ENCODE measurements around the gene L3MBTL4. TPM values are rescaled to one million over a fixed set of nuclear protein-coding genes. Genes with fewer than 3 reads are reported as not detected.

L3MBTL4 gene
- total and polyA plus RNA-seq, 10 of the 15 experiments (the other 5 are each of a cell fraction or from before 2014, with no cell fraction given) = 1.3 to 8.7 (median 3.8) TPM

DNA sequence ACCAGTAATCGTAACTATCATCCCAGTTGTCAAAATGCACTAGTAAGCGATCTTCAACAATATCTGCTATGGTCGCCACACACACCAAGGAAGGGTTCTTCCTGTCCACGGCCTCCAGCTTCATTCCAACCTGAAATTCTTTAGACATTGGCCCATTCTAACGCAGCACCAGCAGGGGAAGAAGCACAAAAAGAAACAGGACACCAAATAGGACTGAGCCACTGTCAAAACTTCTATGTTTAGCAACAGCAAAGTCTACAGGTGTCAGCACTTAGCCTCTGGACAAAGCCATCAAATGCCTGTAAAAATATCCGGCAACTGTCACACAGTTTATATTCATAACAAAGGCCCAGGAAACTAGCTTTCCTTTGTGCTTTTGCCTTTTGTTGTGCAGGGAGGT lies 175.0 kb downstream of the L3MBTL4 start:
- Histone ChIP-seq H3K4me2 (ENCODE audit: control insufficient read depth, insufficient read depth) (no peak overlapping the region), H3K4me3 (no peak overlapping the region), H4K20me1 (ENCODE audit: control insufficient read depth, insufficient read depth) (no peaks in the 10 kb centered on the region), H3K36me3 (ENCODE audit: control insufficient read depth in 2 of 2, insufficient read depth in 2 of 2, low read length in 1 of 2) (no peaks in the 10 kb centered on the region), H3K27me3 (replicated peaks in 1 of 2; ENCODE audit: control insufficient read depth in 2 of 2, insufficient read depth in 2 of 2, low read length in 1 of 2) (no peaks in the 10 kb centered on the region), H3K9ac (ENCODE audit: control insufficient read depth, insufficient read depth, low read length) (no peak overlapping the region), H3K79me2 (ENCODE audit: control insufficient read depth, insufficient read depth, low read length) (no peaks in the 10 kb centered on the region), H2AFZ (ENCODE audit: control insufficient read depth, low read depth, low read length) (no peak overlapping the region), H3K9me3 (replicated peaks; ENCODE audit: control insufficient read depth, insufficient read depth, low read length) (no peaks in the 10 kb centered on the region; the same call in 2 of the 3 replicates), H3K4me1 (ENCODE audit: control insufficient read depth, insufficient read depth, low read length) (no peaks in the 10 kb centered on the region), H3K27ac (ENCODE audit: control insufficient read depth, insufficient read depth) (no peak overlapping the region)
- 58% methylated on average over 6 of the region's 6 CpGs for whole genome bisulfite sequencing (ENCODE audit: insufficient coverage, insufficient replicate concordance, low lambda C conversion rate, missing lambda C conversion rate)
- no peak for ATAC-seq
- in situ Hi-C loops (cut with MboI) = no loop called here
- DNase-seq (ENCODE audit: low read depth, low spot score) = no peak
- RAD21 ChIA-PET (ENCODE audit: unreplicated experiment) = no interaction called here
- SMC1A ChIA-PET (ENCODE audit: uncharacterized antibody, unreplicated experiment) = interaction anchor here (1.6 kb wide), 1 partner anchor 14 kb away, joined by 4 read pairs; no protein-coding TSS in a partner anchor
- no TSS peak for BruUV-seq (replicated peaks)
- CTCF ChIA-PET = no interaction called here
- intact Hi-C loops (cut with micrococcal nuclease; ENCODE audit: unreplicated experiment) = loop anchor here (10.0 kb wide), 1 partner anchor 65 kb away; no protein-coding TSS in a partner anchor
- POLR2A ChIA-PET = no interaction called here
- TF ChIP-seq, protein P1, sequence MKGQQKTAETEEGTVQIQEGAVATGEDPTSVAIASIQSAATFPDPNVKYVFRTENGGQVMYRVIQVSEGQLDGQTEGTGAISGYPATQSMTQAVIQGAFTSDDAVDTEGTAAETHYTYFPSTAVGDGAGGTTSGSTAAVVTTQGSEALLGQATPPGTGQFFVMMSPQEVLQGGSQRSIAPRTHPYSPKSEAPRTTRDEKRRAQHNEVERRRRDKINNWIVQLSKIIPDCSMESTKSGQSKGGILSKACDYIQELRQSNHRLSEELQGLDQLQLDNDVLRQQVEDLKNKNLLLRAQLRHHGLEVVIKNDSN (IDR thresholded peaks at IDR 0.05; ENCODE audit: borderline replicate concordance, extremely low read length, insufficient read depth, low read depth, low read length) = no peak
- TF ChIP-seq NFYB (IDR thresholded peaks at IDR 0.05; ENCODE audit: insufficient read depth, low read depth, low read length) (no peak), CREM (IDR thresholded peaks at IDR 0.05; ENCODE audit: low read depth) (no peak)
- TF ChIP-seq, protein P2, sequence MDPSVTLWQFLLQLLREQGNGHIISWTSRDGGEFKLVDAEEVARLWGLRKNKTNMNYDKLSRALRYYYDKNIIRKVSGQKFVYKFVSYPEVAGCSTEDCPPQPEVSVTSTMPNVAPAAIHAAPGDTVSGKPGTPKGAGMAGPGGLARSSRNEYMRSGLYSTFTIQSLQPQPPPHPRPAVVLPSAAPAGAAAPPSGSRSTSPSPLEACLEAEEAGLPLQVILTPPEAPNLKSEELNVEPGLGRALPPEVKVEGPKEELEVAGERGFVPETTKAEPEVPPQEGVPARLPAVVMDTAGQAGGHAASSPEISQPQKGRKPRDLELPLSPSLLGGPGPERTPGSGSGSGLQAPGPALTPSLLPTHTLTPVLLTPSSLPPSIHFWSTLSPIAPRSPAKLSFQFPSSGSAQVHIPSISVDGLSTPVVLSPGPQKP (IDR thresholded peaks at IDR 0.05; ENCODE audit: low read depth, low read length) = no peak
- FAIRE-seq = peak; percentile 78

DNA sequence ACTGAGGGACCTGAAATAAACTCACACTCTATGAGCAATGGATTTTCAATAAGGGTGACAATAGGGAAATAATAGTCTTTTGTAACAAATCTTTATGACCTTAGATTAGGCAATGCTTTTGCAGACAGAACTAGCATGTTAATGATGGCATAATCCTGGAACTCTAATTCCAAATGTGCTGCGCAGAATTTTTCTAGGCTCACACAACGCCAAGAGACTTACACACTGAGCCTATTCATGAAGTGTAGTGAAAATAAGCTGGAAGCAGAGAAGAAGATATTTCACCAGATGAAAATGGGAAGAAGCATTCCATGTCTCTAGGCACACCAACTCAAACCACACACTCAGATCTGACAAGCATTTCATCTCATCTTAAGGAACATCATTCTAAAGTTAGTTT lies 178.5 kb downstream of the L3MBTL4 start:
- in situ Hi-C loops (cut with MboI) = no loop called here
- intact Hi-C loops (cut with micrococcal nuclease; ENCODE audit: unreplicated experiment) = loop anchor here (10.0 kb wide), 1 partner anchor 61 kb away; no protein-coding TSS in a partner anchor
- WGBS (ENCODE audit: insufficient coverage, insufficient replicate concordance, low lambda C conversion rate, missing lambda C conversion rate) = 68% methylated on average over 2 of the region's 2 CpGs
- no peak for FAIRE-seq
- Histone ChIP-seq H3K9me3 (replicated peaks; ENCODE audit: control insufficient read depth, insufficient read depth, low read length) (no peaks in the 10 kb centered on the region; the same call in 2 of the 3 replicates), H3K27me3 (replicated peaks in 1 of 2; ENCODE audit: control insufficient read depth in 2 of 2, insufficient read depth in 2 of 2, low read length in 1 of 2) (no peaks in the 10 kb centered on the region), H3K4me1 (ENCODE audit: control insufficient read depth, insufficient read depth, low read length) (no peaks in the 10 kb centered on the region), H3K36me3 (ENCODE audit: control insufficient read depth in 2 of 2, insufficient read depth in 2 of 2, low read length in 1 of 2) (no peaks in the 10 kb centered on the region), H3K27ac (ENCODE audit: control insufficient read depth, insufficient read depth) (no peak overlapping the region), H3K4me3 (no peak overlapping the region), H3K4me2 (ENCODE audit: control insufficient read depth, insufficient read depth) (no peak overlapping the region), H4K20me1 (ENCODE audit: control insufficient read depth, insufficient read depth) (no peaks in the 10 kb centered on the region), H3K9ac (ENCODE audit: control insufficient read depth, insufficient read depth, low read length) (no peak overlapping the region), H2AFZ (ENCODE audit: control insufficient read depth, low read depth, low read length) (no peak overlapping the region), H3K79me2 (ENCODE audit: control insufficient read depth, insufficient read depth, low read length) (no peaks in the 10 kb centered on the region)
- CTCF ChIA-PET = interaction anchor here (0.9 kb wide), 1 partner anchor 53 kb away, joined by 3 read pairs; no protein-coding TSS in a partner anchor
- SMC1A ChIA-PET (ENCODE audit: uncharacterized antibody, unreplicated experiment) = no interaction called here
- no peak for DNase-seq (ENCODE audit: low read depth, low spot score)
- no peak for ATAC-seq
- RAD21 ChIA-PET (ENCODE audit: unreplicated experiment) = no interaction called here
- POLR2A ChIA-PET = no interaction called here
- BruUV-seq (replicated peaks) = no TSS peak
- TF ChIP-seq SUPT20H (IDR thresholded peaks at IDR 0.05; ENCODE audit: borderline replicate concordance, control insufficient read depth, low read depth, low read length) (no peak), CEBPB (IDR thresholded peaks at IDR 0.05; ENCODE audit: borderline replicate concordance in 1 of 2, low read depth in 2 of 2, low read length in 2 of 2) (no peak), HDGF (IDR thresholded peaks at IDR 0.05) (no peak), EP300 (IDR thresholded peaks at IDR 0.05; ENCODE audit: borderline replicate concordance in 1 of 2, control insufficient read depth in 1 of 2, low read depth in 2 of 2, low read length in 2 of 2) (no peak), RBBP5 (conservative IDR thresholded peaks at IDR 0.05) (no peak), HDAC6 (IDR thresholded peaks at IDR 0.05; ENCODE audit: unreplicated experiment) (no peak)
- TF ChIP-seq, protein P3, sequence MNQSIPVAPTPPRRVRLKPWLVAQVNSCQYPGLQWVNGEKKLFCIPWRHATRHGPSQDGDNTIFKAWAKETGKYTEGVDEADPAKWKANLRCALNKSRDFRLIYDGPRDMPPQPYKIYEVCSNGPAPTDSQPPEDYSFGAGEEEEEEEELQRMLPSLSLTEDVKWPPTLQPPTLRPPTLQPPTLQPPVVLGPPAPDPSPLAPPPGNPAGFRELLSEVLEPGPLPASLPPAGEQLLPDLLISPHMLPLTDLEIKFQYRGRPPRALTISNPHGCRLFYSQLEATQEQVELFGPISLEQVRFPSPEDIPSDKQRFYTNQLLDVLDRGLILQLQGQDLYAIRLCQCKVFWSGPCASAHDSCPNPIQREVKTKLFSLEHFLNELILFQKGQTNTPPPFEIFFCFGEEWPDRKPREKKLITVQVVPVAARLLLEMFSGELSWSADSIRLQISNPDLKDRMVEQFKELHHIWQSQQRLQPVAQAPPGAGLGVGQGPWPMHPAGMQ (IDR thresholded peaks at IDR 0.05; ENCODE audit: borderline replicate concordance) = no peak
- TF ChIP-seq, protein P4, sequence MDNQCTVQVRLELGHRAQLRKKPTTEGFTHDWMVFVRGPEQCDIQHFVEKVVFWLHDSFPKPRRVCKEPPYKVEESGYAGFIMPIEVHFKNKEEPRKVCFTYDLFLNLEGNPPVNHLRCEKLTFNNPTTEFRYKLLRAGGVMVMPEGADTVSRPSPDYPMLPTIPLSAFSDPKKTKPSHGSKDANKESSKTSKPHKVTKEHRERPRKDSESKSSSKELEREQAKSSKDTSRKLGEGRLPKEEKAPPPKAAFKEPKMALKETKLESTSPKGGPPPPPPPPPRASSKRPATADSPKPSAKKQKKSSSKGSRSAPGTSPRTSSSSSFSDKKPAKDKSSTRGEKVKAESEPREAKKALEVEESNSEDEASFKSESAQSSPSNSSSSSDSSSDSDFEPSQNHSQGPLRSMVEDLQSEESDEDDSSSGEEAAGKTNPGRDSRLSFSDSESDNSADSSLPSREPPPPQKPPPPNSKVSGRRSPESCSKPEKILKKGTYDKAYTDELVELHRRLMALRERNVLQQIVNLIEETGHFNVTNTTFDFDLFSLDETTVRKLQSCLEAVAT (IDR thresholded peaks at IDR 0.05) = no peak
